Uterus (tissue), 2 donors: ENCODE results near the gene SMKR1.

Experiments used
- POLR2A ChIP-seq, 2 donors: fragments of 450-650 bp; IDR thresholded peaks; one replicate each; pipeline ENCODE4 v1.6.1; 2016; ENCODE audit warnings: antibody characterized with exemption in 2 of 2, mild to moderate bottlenecking in 1 of 2, moderate library complexity in 1 of 2
- TF ChIP-seq, protein P1 (sequence below), 4 experiments: fragments of 200-600 bp in 2 of 4; fragments of 450-650 bp in 2 of 4; sonication (generic) in 2 of 4; IDR thresholded peaks; one replicate each; pipeline ENCODE4 v1.5.1; 2016 to 2019; ENCODE audit warnings: antibody characterized with exemption in 4 of 4, mild to moderate bottlenecking in 2 of 4, moderate library complexity in 1 of 4

- TF ChIP-seq, protein P1, sequence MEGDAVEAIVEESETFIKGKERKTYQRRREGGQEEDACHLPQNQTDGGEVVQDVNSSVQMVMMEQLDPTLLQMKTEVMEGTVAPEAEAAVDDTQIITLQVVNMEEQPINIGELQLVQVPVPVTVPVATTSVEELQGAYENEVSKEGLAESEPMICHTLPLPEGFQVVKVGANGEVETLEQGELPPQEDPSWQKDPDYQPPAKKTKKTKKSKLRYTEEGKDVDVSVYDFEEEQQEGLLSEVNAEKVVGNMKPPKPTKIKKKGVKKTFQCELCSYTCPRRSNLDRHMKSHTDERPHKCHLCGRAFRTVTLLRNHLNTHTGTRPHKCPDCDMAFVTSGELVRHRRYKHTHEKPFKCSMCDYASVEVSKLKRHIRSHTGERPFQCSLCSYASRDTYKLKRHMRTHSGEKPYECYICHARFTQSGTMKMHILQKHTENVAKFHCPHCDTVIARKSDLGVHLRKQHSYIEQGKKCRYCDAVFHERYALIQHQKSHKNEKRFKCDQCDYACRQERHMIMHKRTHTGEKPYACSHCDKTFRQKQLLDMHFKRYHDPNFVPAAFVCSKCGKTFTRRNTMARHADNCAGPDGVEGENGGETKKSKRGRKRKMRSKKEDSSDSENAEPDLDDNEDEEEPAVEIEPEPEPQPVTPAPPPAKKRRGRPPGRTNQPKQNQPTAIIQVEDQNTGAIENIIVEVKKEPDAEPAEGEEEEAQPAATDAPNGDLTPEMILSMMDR (IDR thresholded peaks at IDR 0.05): no peak
- TF ChIP-seq POLR2A (IDR thresholded peaks at IDR 0.05): no peak
Observed at GRCh38 chr7:129494041-129494440, 8.3 kb upstream of the SMKR1 start.
